Measurements from ENCODE around the gene WIF1. TPM values are rescaled to one million over a fixed set of nuclear protein-coding genes. Genes with fewer than 3 reads are reported as not detected.

Gene WIF1
- total RNA-seq, 5 donors from 2014 or later (not counting 1 experiment from before 2014, with no cell fraction given): not detected

DNA sequence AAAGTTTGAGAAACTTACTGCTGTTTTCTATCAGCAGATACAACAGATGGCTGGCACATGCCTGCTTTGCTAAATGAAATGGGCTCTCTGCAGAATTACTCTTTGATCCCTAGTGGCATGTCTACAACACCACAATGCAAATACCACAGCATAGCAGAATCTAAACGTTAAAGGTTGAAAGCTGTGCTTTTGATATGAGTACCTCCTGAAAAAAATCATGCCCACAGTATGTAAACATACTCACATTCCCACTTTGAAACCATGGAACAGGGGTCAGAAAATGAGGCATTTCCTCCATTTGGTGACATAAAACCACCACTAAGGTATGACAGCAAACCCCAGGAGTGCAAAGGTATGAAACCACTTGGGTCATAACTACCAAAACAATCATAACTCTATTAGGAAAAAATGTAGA is 7.5 kb downstream of the WIF1 start:
- ATAC-seq (replicated peaks in 1 of 4) (no peak), DNase-seq (no peak)
- Histone ChIP-seq H3K27ac (ENCODE audit: low read length) (no peak overlapping the region), H3K4me1 (ENCODE audit: control insufficient read depth in 1 of 2, extremely low read depth in 1 of 2, insufficient read depth in 2 of 2, low read length in 2 of 2) (no peaks in the 10 kb centered on the region), H3K4me3 (ENCODE audit: control insufficient read depth in 1 of 2, extremely low read depth in 1 of 2, low read length in 1 of 2) (no peak overlapping the region), H3K36me3 (ENCODE audit: control insufficient read depth in 2 of 2, extremely low read depth in 1 of 2, insufficient read depth in 1 of 2, low read length in 1 of 2) (no peaks in the 10 kb centered on the region), H3K9me3 (no peaks in the 10 kb centered on the region), H3K27me3 (replicated peaks in 1 of 2; ENCODE audit: control insufficient read depth in 2 of 2, extremely low read depth in 1 of 2, insufficient read depth in 2 of 2, low read length in 1 of 2) (peaks cover 2 to 6% of the 10 kb centered on the region in 2 experiments)
- H3K4me3 Mint-ChIP-seq: no peak overlapping the region
- no peaks in the 10 kb centered on the region for H3K36me3 Mint-ChIP-seq
- WGBS (ENCODE audit: insufficient coverage): no CpG with 5 or more reads among the region's 1 CpG
- H3K27me3 Mint-ChIP-seq: peaks cover 40 to 45% of the 10 kb centered on the region in 2 donors
- H3K4me1 Mint-ChIP-seq: no peaks in the 10 kb centered on the region
- ChIA-PET CTCF (interaction anchor here in 1 of 2 donors (0.6 kb wide), 1 partner anchor 383 kb away, joined by 5 read pairs; no protein-coding TSS in a partner anchor), POLR2A (no interaction called here)
- no peak overlapping the region for H3K27ac Mint-ChIP-seq
- H3K9me3 Mint-ChIP-seq: no peaks in the 10 kb centered on the region

DNA sequence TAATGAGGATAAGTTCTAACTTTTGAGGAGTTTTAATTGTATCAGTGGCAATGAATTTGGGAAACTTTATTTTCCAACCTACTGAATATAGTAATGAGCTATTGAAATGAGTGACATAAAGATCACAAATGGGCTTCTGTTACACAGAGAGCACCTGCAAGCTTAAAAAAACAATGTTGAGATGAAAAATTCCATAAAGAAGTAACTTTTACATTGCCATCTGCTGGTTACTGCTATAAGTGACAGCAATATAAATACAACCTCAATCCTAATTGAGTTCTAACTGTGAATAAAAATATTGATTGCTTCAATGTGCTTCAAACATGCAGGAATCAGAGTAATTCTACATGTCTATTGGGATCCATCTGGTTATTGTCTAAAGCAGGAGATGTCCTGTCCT is 14.2 kb downstream of the WIF1 start:
- H3K27ac Mint-ChIP-seq: no peak overlapping the region
- no peaks in the 10 kb centered on the region for H3K4me1 Mint-ChIP-seq
- no peaks in the 10 kb centered on the region for H3K9me3 Mint-ChIP-seq
- DNase-seq (no peak), ATAC-seq (replicated peaks in 1 of 4) (no peak)
- Histone ChIP-seq H3K4me3 (ENCODE audit: control insufficient read depth in 1 of 2, extremely low read depth in 1 of 2, low read length in 1 of 2) (no peak overlapping the region), H3K27me3 (replicated peaks in 1 of 2; ENCODE audit: control insufficient read depth in 2 of 2, extremely low read depth in 1 of 2, insufficient read depth in 2 of 2, low read length in 1 of 2) (no peaks in the 10 kb centered on the region), H3K36me3 (ENCODE audit: control insufficient read depth in 2 of 2, extremely low read depth in 1 of 2, insufficient read depth in 1 of 2, low read length in 1 of 2) (no peaks in the 10 kb centered on the region), H3K4me1 (ENCODE audit: control insufficient read depth in 1 of 2, extremely low read depth in 1 of 2, insufficient read depth in 2 of 2, low read length in 2 of 2) (no peaks in the 10 kb centered on the region), H3K9me3 (no peaks in the 10 kb centered on the region), H3K27ac (ENCODE audit: low read length) (no peak overlapping the region)
- no peaks in the 10 kb centered on the region for H3K36me3 Mint-ChIP-seq
- H3K27me3 Mint-ChIP-seq: peaks cover 14 to 16% of the 10 kb centered on the region in 2 donors
- no peak overlapping the region for H3K4me3 Mint-ChIP-seq
- CTCF ChIA-PET: interaction anchor here (0.9 to 1.4 kb wide), 3 partner anchors 10 to 311 kb away, joined by 3 to 6 read pairs (median 5); no protein-coding TSS in a partner anchor
- POLR2A ChIA-PET: no interaction called here

DNA sequence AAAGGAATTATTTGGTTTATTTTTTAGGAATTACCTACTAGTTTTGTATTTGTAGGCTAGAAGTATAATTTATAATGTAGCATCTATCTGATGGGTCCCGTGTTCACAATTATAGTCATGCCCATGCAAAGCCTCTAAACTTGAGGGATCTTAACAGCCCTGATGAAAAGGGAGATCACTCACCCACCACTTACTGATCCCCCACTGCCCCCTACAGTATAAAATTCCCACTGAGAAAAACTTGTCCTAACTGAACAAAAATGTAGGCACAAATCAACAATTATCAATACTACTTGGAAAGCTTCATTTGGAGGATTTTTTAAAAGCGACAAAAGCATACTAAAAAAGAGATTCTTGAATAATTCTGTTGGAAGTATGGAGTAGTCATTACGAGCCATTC is 21.0 kb downstream of the WIF1 start:
- no peaks in the 10 kb centered on the region for H3K4me1 ChIP-seq (ENCODE audit: control insufficient read depth in 1 of 2, extremely low read depth in 1 of 2, insufficient read depth in 2 of 2, low read length in 2 of 2)
- peaks cover 0 to 2% of the 10 kb centered on the region in 2 experiments for H3K27me3 ChIP-seq (replicated peaks in 1 of 2; ENCODE audit: control insufficient read depth in 2 of 2, extremely low read depth in 1 of 2, insufficient read depth in 2 of 2, low read length in 1 of 2)
- H3K36me3 ChIP-seq (ENCODE audit: control insufficient read depth in 2 of 2, extremely low read depth in 1 of 2, insufficient read depth in 1 of 2, low read length in 1 of 2): no peaks in the 10 kb centered on the region
- no peak overlapping the region for H3K27ac Mint-ChIP-seq
- no peaks in the 10 kb centered on the region for H3K36me3 Mint-ChIP-seq
- POLR2A ChIA-PET: interaction anchor here in 1 of 2 donors (0.5 kb wide), 1 partner anchor 16 kb away, joined by 6 read pairs; no protein-coding TSS in a partner anchor
- H3K27me3 Mint-ChIP-seq: peaks cover 28 to 29% of the 10 kb centered on the region in 2 donors
- no peak overlapping the region for H3K4me3 Mint-ChIP-seq
- no peak for DNase-seq
- ATAC-seq (replicated peaks in 1 of 4): no peak
- H3K9me3 Mint-ChIP-seq: no peaks in the 10 kb centered on the region
- peaks cover 0 to 4% (median 0%) of the 10 kb centered on the region in 3 donors for H3K4me1 Mint-ChIP-seq
- WGBS (ENCODE audit: insufficient coverage): 43% methylated on average over 1 of the region's 3 CpGs
- H3K27ac ChIP-seq (ENCODE audit: low read length): no peak overlapping the region
- no peaks in the 10 kb centered on the region for H3K9me3 ChIP-seq
- CTCF ChIA-PET: no interaction called here
- H3K4me3 ChIP-seq (ENCODE audit: control insufficient read depth in 1 of 2, extremely low read depth in 1 of 2, low read length in 1 of 2): no peak overlapping the region

DNA sequence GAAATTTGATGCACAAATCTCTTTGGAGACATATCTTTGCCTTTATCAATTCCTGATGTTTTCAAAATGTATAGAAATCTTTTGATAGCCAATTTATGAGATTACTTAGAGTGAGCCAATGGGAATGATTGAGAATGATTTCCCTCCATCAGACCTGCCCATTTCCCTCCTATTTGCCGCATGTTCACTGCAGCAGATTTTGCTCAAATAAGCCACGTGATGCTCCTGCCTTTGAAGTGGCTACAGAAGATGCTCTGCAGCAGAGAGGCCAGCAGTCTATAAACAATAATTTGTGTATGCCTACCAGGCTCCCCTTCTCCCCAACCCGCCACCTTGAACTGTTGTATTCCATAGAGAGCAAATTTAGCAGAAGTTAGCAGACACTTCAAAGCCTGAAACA is 21.9 kb downstream of the WIF1 start:
- Histone ChIP-seq H3K27me3 (replicated peaks in 1 of 2; ENCODE audit: control insufficient read depth in 2 of 2, extremely low read depth in 1 of 2, insufficient read depth in 2 of 2, low read length in 1 of 2) (peaks cover 0 to 2% of the 10 kb centered on the region in 2 experiments), H3K9me3 (no peaks in the 10 kb centered on the region), H3K4me1 (ENCODE audit: control insufficient read depth in 1 of 2, extremely low read depth in 1 of 2, insufficient read depth in 2 of 2, low read length in 2 of 2) (no peaks in the 10 kb centered on the region), H3K36me3 (ENCODE audit: control insufficient read depth in 2 of 2, extremely low read depth in 1 of 2, insufficient read depth in 1 of 2, low read length in 1 of 2) (no peaks in the 10 kb centered on the region), H3K4me3 (ENCODE audit: control insufficient read depth in 1 of 2, extremely low read depth in 1 of 2, low read length in 1 of 2) (no peak overlapping the region), H3K27ac (ENCODE audit: low read length) (no peak overlapping the region)
- Mint-ChIP-seq H3K27me3 (peaks cover 31 to 35% of the 10 kb centered on the region in 2 donors), H3K36me3 (no peaks in the 10 kb centered on the region), H3K4me1 (peaks cover 0 to 4% (median 0%) of the 10 kb centered on the region in 3 donors), H3K4me3 (no peak overlapping the region), H3K27ac (no peak overlapping the region), H3K9me3 (no peaks in the 10 kb centered on the region)
- WGBS (ENCODE audit: insufficient coverage): 71% methylated on average over 1 of the region's 3 CpGs
- ChIA-PET CTCF (no interaction called here), POLR2A (interaction anchor here in 1 of 2 donors (0.6 kb wide), 1 partner anchor 1696 kb away, joined by 3 read pairs; no protein-coding TSS in a partner anchor)
- DNase-seq: no peak
- ATAC-seq (replicated peaks in 1 of 4): no peak

DNA sequence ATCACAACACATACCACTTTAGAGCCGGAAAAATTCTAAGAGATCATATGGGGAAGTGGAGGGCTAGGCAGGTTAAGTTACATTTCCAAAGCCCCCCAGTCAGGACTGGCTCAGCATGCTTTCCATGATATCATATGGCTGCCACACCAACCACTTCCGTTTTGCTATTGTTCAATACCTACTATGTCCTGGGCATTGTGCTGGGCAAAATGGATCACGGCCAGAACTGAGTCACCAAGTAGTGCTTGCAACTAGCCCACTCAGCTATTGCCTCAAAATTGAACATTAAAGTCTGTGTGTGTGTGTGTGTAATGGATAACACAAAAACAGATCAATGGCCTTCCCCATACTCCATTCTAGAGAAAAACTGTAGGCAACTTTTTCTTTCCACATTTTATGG is 22.7 kb downstream of the WIF1 start:
- no peak for ATAC-seq (replicated peaks in 1 of 4)
- WGBS (ENCODE audit: insufficient coverage): no CpG with 5 or more reads among the region's 3 CpGs
- peaks cover 0 to 2% of the 10 kb centered on the region in 2 experiments for H3K27me3 ChIP-seq (replicated peaks in 1 of 2; ENCODE audit: control insufficient read depth in 2 of 2, extremely low read depth in 1 of 2, insufficient read depth in 2 of 2, low read length in 1 of 2)
- no peak overlapping the region for H3K27ac Mint-ChIP-seq
- DNase-seq: no peak
- no peaks in the 10 kb centered on the region for H3K9me3 ChIP-seq
- no peak overlapping the region for H3K27ac ChIP-seq (ENCODE audit: low read length)
- no peaks in the 10 kb centered on the region for H3K36me3 ChIP-seq (ENCODE audit: control insufficient read depth in 2 of 2, extremely low read depth in 1 of 2, insufficient read depth in 1 of 2, low read length in 1 of 2)
- H3K9me3 Mint-ChIP-seq: no peaks in the 10 kb centered on the region
- peaks cover 0 to 4% (median 0%) of the 10 kb centered on the region in 3 donors for H3K4me1 Mint-ChIP-seq
- peaks cover 33 to 35% of the 10 kb centered on the region in 2 donors for H3K27me3 Mint-ChIP-seq
- H3K4me3 ChIP-seq (ENCODE audit: control insufficient read depth in 1 of 2, extremely low read depth in 1 of 2, low read length in 1 of 2): no peak overlapping the region
- no peaks in the 10 kb centered on the region for H3K36me3 Mint-ChIP-seq
- H3K4me1 ChIP-seq (ENCODE audit: control insufficient read depth in 1 of 2, extremely low read depth in 1 of 2, insufficient read depth in 2 of 2, low read length in 2 of 2): no peaks in the 10 kb centered on the region
- ChIA-PET POLR2A (no interaction called here), CTCF (no interaction called here)
- no peak overlapping the region for H3K4me3 Mint-ChIP-seq

DNA sequence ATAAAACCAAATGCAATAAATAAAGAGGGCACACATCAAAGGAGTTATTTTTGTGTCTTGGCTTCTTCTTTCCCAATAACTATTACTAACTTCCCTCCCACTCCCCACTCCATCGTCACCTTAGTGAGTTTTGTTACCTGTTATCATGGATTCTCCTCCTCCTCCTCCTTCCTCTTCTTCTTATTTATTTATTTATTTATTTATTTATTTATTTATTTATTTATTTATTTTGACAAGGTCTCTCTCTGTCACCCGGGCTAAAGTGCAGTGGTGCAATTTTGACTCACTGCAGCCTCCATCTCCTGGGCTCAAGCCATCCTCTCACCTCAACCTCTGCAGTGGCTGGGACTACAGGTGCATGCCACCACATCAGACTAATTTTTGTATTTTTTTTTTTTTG is 26.4 kb downstream of the WIF1 start:
- ATAC-seq (replicated peaks in 1 of 4): no peak
- CTCF ChIA-PET: no interaction called here
- Mint-ChIP-seq H3K4me1 (peaks cover 0 to 4% (median 0%) of the 10 kb centered on the region in 3 donors), H3K36me3 (no peaks in the 10 kb centered on the region), H3K9me3 (no peaks in the 10 kb centered on the region), H3K27me3 (peaks cover 37 to 38% of the 10 kb centered on the region in 2 donors), H3K27ac (no peak overlapping the region), H3K4me3 (no peak overlapping the region)
- no CpG with 5 or more reads among the region's 2 CpGs for WGBS (ENCODE audit: insufficient coverage)
- Histone ChIP-seq H3K27me3 (replicated peaks in 1 of 2; ENCODE audit: control insufficient read depth in 2 of 2, extremely low read depth in 1 of 2, insufficient read depth in 2 of 2, low read length in 1 of 2) (peaks cover 2 to 4% of the 10 kb centered on the region in 2 experiments), H3K9me3 (no peaks in the 10 kb centered on the region), H3K27ac (ENCODE audit: low read length) (no peak overlapping the region), H3K36me3 (ENCODE audit: control insufficient read depth in 2 of 2, extremely low read depth in 1 of 2, insufficient read depth in 1 of 2, low read length in 1 of 2) (no peaks in the 10 kb centered on the region), H3K4me1 (ENCODE audit: control insufficient read depth in 1 of 2, extremely low read depth in 1 of 2, insufficient read depth in 2 of 2, low read length in 2 of 2) (no peaks in the 10 kb centered on the region), H3K4me3 (ENCODE audit: control insufficient read depth in 1 of 2, extremely low read depth in 1 of 2, low read length in 1 of 2) (no peak overlapping the region)
- POLR2A ChIA-PET: no interaction called here
- DNase-seq: no peak

DNA sequence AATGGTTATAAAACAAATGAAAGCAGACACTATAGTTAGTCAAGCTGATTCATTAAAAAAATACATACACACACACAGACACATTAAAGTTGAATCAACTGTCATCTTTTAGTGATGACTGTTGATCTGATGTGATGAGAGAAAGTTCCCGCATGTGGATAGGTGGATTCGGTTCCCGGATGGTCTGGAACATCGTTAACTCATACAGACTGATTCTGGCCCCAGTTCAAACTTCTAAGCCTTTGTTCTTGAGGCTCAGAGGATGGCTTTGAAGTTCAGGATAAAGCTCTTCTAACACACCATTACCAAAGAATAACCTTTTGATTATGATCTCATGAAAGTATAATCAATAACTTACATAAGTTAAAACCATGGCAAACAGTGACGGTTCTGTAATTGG is 27.5 kb downstream of the WIF1 start:
- H3K36me3 Mint-ChIP-seq: no peaks in the 10 kb centered on the region
- DNase-seq (no peak), ATAC-seq (replicated peaks in 1 of 4) (no peak)
- H3K27me3 Mint-ChIP-seq: peaks cover 32 to 35% of the 10 kb centered on the region in 2 donors
- H3K27ac ChIP-seq (ENCODE audit: low read length): no peak overlapping the region
- no CpG with 5 or more reads among the region's 5 CpGs for whole genome bisulfite sequencing (ENCODE audit: insufficient coverage)
- no peak overlapping the region for H3K4me3 ChIP-seq (ENCODE audit: control insufficient read depth in 1 of 2, extremely low read depth in 1 of 2, low read length in 1 of 2)
- no peak overlapping the region for H3K4me3 Mint-ChIP-seq
- H3K4me1 Mint-ChIP-seq: no peaks in the 10 kb centered on the region
- no peaks in the 10 kb centered on the region for H3K4me1 ChIP-seq (ENCODE audit: control insufficient read depth in 1 of 2, extremely low read depth in 1 of 2, insufficient read depth in 2 of 2, low read length in 2 of 2)
- no peaks in the 10 kb centered on the region for H3K9me3 Mint-ChIP-seq
- ChIA-PET POLR2A (no interaction called here), CTCF (no interaction called here)
- H3K27me3 ChIP-seq (replicated peaks in 1 of 2; ENCODE audit: control insufficient read depth in 2 of 2, extremely low read depth in 1 of 2, insufficient read depth in 2 of 2, low read length in 1 of 2): peaks cover 2 to 4% of the 10 kb centered on the region in 2 experiments
- H3K36me3 ChIP-seq (ENCODE audit: control insufficient read depth in 2 of 2, extremely low read depth in 1 of 2, insufficient read depth in 1 of 2, low read length in 1 of 2): no peaks in the 10 kb centered on the region
- no peaks in the 10 kb centered on the region for H3K9me3 ChIP-seq
- H3K27ac Mint-ChIP-seq: no peak overlapping the region
